AG09319 (cell line): Measurements from ENCODE around the gene TMEM95.
"Not testable (repeated sequence)": the region's sequence is repeated elsewhere in the genome, so short reads cannot be mapped to it uniquely, and the experiment has no call there.

ENCODE experiments used
- DNase-seq: peaks from one replicate; pipeline ENCODE4 v3.0.0-alpha.2; 2010; ENCODE audit warnings: low read depth; ENCODE audit errors: extremely low read depth
- TF ChIP-seq, protein P1 (sequence below): IDR thresholded peaks from 2 replicates; pipeline ENCODE4 v1.5.1; 2011; ENCODE audit warnings: low read depth, mild to moderate bottlenecking, inconsistent platforms, low read length, moderate library complexity

TMEM95 gene

DNA sequence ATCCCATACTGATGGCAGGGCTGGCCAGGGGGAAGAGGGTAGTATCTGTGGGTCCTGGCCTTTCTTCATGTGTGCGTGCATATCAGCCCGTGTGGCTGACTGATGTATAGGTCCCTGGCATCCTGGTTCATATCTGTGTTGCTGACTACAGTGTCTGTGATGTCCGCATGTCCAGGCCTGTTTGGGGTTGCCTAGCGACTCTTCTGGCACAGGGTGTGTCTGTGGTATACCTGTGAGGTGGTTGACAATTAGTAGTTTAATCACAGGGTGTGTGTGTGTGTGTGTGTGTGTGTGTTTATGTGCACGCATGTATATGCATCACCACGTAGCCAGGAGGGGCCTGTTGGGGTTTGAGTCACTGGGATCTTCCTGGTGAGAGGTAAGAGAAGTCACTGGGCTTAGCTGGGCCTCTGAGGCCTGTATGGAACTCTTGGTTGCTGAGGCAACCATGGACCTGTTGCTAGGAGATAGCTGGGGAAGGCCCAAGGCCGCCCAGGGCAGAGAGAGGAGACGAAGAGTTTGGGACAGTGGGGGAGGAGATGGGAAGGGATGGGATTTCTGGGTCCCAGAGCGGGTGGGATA lies 603 bp upstream of the TMEM95 start:
- TF ChIP-seq, protein P1, sequence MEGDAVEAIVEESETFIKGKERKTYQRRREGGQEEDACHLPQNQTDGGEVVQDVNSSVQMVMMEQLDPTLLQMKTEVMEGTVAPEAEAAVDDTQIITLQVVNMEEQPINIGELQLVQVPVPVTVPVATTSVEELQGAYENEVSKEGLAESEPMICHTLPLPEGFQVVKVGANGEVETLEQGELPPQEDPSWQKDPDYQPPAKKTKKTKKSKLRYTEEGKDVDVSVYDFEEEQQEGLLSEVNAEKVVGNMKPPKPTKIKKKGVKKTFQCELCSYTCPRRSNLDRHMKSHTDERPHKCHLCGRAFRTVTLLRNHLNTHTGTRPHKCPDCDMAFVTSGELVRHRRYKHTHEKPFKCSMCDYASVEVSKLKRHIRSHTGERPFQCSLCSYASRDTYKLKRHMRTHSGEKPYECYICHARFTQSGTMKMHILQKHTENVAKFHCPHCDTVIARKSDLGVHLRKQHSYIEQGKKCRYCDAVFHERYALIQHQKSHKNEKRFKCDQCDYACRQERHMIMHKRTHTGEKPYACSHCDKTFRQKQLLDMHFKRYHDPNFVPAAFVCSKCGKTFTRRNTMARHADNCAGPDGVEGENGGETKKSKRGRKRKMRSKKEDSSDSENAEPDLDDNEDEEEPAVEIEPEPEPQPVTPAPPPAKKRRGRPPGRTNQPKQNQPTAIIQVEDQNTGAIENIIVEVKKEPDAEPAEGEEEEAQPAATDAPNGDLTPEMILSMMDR, result no peak
- DNase-seq, result no peak

- TF ChIP-seq, protein P1, result no peak
Observed at GRCh38 chr17:7355573-7355972, 617 bp downstream of the TMEM95 start.

DNA sequence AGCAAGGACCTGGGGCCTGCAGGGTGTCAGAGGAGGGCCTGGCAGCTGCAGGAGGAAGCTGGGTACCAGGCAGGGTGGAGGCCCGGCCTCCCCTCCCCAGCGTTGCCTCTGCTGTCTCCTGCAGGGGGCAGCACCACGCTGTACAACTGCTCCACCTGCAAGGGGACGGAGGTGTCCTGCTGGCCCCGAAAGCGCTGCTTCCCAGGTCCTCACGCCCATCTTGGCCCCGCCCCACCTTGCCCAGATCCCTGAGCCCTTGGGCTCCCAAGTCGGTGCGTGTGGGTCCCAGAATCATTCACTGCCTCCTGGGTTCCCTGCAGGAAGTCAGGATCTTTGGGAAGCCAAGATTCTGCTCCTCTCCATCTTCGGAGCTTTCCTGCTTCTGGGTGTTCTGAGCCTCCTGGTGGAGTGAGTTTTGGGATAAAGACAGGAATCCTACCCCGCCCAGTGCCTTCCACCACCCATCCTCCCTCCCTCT lies 1.2 kb downstream of the TMEM95 start:
- TF ChIP-seq, protein P1, result peak; percentile 79
- no peak for DNase-seq

More at GRCh38 chr17:7355573-7355972, 617 bp downstream of the TMEM95 start:
- no peak for DNase-seq

DNA sequence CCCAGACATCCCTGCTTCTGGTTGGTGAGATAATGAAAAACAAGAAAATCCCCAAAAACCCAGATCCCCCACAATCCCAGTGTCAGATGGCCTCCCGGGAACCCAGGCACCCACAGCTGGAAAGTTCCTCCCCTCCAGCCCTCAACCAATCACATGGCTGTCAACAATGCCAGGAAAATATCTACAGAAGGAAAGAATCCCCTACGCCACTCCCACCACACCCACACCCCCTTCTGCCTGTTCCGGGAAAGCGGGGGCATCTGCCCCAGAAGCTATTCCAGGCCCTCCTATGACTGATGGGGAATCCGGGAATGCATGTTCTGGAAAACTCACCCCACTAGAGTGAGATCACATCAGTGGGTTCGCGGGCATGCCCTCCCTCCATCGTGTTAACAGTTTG lies 1.8 kb downstream of the TMEM95 start:
- DNase-seq, result no peak
- TF ChIP-seq, protein P1, result no peak

GRCh38 chr17:7357381-7357780 lies 2.4 kb downstream of the TMEM95 start:
- TF ChIP-seq, protein P1, result no peak

GRCh38 chr17:7361906-7362305 lies 7.0 kb downstream of the TMEM95 start:
- no peak for DNase-seq
- TF ChIP-seq, protein P1, result no peak

More at GRCh38 chr17:7357381-7357780, 2.4 kb downstream of the TMEM95 start:
- no peak for DNase-seq

DNA sequence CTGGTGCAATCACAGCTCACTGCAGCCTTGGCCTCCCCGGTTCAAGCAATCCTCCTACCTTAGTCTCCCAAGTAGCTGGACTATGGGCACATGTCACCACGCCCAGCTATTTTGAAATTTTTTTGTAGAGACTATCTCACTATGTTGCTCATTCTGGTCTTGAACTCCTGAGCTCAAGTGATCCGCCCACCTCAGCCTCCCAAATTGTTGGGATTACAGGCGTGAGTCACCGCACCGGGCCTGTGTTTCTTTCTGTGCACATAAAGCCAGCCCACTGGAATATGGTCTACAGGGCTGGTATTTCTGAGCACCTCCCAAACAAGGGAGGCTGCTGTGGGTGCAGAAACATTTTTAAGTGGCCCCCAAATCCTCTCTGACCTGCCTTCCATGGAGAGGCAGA lies 8.4 kb downstream of the TMEM95 start:
- TF ChIP-seq, protein P1, result no peak
- DNase-seq, result no peak

- not testable (repeated sequence) for DNase-seq
Observed at GRCh38 chr17:7365963-7366362, 11.0 kb downstream of the TMEM95 start.
